SK-N-SH (cell line): Measurements from ENCODE around the gene ST3GAL2. TPM values are rescaled to one million over a fixed set of nuclear protein-coding genes. Genes with fewer than 3 reads are reported as not detected.

Experiments
- CTCF ChIA-PET: fragments of 300-600, 350-600 bp; formaldehyde crosslinking; extraction: SDS; loops from one replicate; lab custom pipeline; 2021; lab: Yijun Ruan, JAX
- POLR2A ChIA-PET: fragments of 350-600 bp; sonication (Branson Sonifier 250); formaldehyde crosslinking; extraction: SDS; loops from one replicate; lab custom pipeline; 2020; ENCODE audit warnings: antibody characterized with exemption, inconsistent platforms; lab: Yijun Ruan, JAX
- DNase-seq: peaks from one replicate; pipeline ENCODE4 v3.0.0; 2012
- H2AFZ ChIP-seq: fragments of 200-600 bp; sonication (generic); 2 replicates; pipeline ENCODE4 v1.8.1; 2016; ENCODE audit warnings: antibody characterized with exemption, mild to moderate bottlenecking, low read depth
- H3F3A ChIP-seq: fragments of 200-600 bp; sonication (generic); replicated peaks from 2 replicates; pipeline ENCODE3; 2016; ENCODE audit warnings: antibody characterized with exemption, mild to moderate bottlenecking; ENCODE audit not compliant: insufficient read depth
- H3K27ac ChIP-seq, 2 experiments: fragments of 200-500 bp in 1 of 2; fragments of 200-600 bp in 1 of 2; sonication (Bioruptor generic) in 1 of 2; sonication (generic), shearing (Covaris generic) in 1 of 2; 2 replicates each; pipeline versions ENCODE4 v1.5.1 to v1.6.1; 2014 to 2016; ENCODE audit warnings: low read depth in 2 of 2, inconsistent platforms in 1 of 2, low read length in 1 of 2, mild to moderate bottlenecking in 1 of 2, mixed read lengths in 1 of 2
- H3K27me3 ChIP-seq: fragments of 200-600 bp; sonication (generic), shearing (Covaris generic); 2 replicates; pipeline ENCODE4 v1.6.1; 2016; ENCODE audit warnings: mixed run types; ENCODE audit not compliant: insufficient read depth
- H3K36me3 ChIP-seq, 2 experiments: fragments of 200-500 bp in 1 of 2; fragments of 200-600 bp in 1 of 2; sonication (Bioruptor generic) in 1 of 2; sonication (generic) in 1 of 2; replicated peaks in 1 of 2; 2 replicates each; pipeline versions ENCODE3 to v1.5.1; 2014 to 2016; ENCODE audit warnings: low read length in 1 of 2, mild to moderate bottlenecking in 1 of 2; ENCODE audit not compliant: insufficient read depth in 2 of 2, control insufficient read depth in 1 of 2
- H3K4me1 ChIP-seq, 2 experiments: fragments of 200-500 bp in 1 of 2; fragments of 200-600 bp in 1 of 2; sonication (Bioruptor generic) in 1 of 2; sonication (generic), shearing (Covaris generic) in 1 of 2; 2 replicates each; pipeline versions ENCODE4 v1.5.1 to v1.6.1; 2014 to 2016; ENCODE audit warnings: low read depth in 1 of 2, low read length in 1 of 2, mixed run types in 1 of 2; ENCODE audit not compliant: insufficient read depth in 2 of 2, control insufficient read depth in 1 of 2
- H3K4me2 ChIP-seq: fragments of 200-600 bp; sonication (generic), shearing (Covaris generic); 2 replicates; pipeline ENCODE4 v1.6.1; 2017; ENCODE audit warnings: mixed run types
- H3K4me3 ChIP-seq, 2 experiments: fragments of 200-500 bp in 1 of 2; fragments of 200-600 bp in 1 of 2; sonication (Bioruptor generic) in 1 of 2; sonication (generic), shearing (Covaris generic) in 1 of 2; 2 replicates each; pipeline versions ENCODE4 v1.5.1 to v1.8.1; 2014 to 2016; ENCODE audit warnings: low read depth in 2 of 2, inconsistent platforms in 1 of 2, low read length in 1 of 2, mild to moderate bottlenecking in 1 of 2, mixed read lengths in 1 of 2, moderate library complexity in 1 of 2
- H3K79me2 ChIP-seq: fragments of 200-600 bp; sonication (generic); 2 replicates; pipeline ENCODE4 v1.8.1; 2017; ENCODE audit warnings: mild to moderate bottlenecking; ENCODE audit not compliant: insufficient read depth
- H3K9ac ChIP-seq: fragments of 200-600 bp; sonication (generic); 2 replicates; pipeline ENCODE4 v1.6.1; 2017; ENCODE audit warnings: mixed run types
- H3K9me2 ChIP-seq: fragments of 200-600 bp; sonication (generic); 2 replicates; pipeline ENCODE4 v1.6.1; 2017; ENCODE audit warnings: mixed run types
- H3K9me3 ChIP-seq: fragments of 200-600 bp; sonication (generic); 2 replicates; pipeline ENCODE4 v1.6.1; 2017; ENCODE audit warnings: mixed run types, mild to moderate bottlenecking, moderate library complexity
- H4K20me1 ChIP-seq: fragments of 200-600 bp; sonication (generic); 2 replicates; pipeline ENCODE4 v1.6.1; 2017; ENCODE audit warnings: mild to moderate bottlenecking, mixed run types; ENCODE audit not compliant: insufficient read depth
- ELF1 ChIP-seq: IDR thresholded peaks from 2 replicates; pipeline ENCODE4 v1.4.0; 2012
- EZH2phosphoT487 ChIP-seq: fragments of 200-600 bp; sonication (generic); IDR thresholded peaks from 2 replicates; pipeline ENCODE4 v1.6.1; 2017; ENCODE audit warnings: low read depth, mixed run types, mild to moderate bottlenecking, antibody characterized with exemption, moderate library complexity, borderline replicate concordance
- FOSL2 ChIP-seq: IDR thresholded peaks from 2 replicates; pipeline ENCODE4 v1.4.0; 2012; ENCODE audit warnings: low read depth, mild to moderate bottlenecking, moderate library complexity, borderline replicate concordance
- GABPA ChIP-seq: IDR thresholded peaks from 2 replicates; pipeline ENCODE4 v1.4.0; 2012; ENCODE audit warnings: low read depth, mild to moderate bottlenecking
- JUND ChIP-seq: IDR thresholded peaks from 2 replicates; pipeline ENCODE4 v1.4.0; 2012
- NFIC ChIP-seq: IDR thresholded peaks from 2 replicates; pipeline ENCODE4 v1.4.0; 2012; ENCODE audit warnings: borderline replicate concordance
- RFX5 ChIP-seq: IDR thresholded peaks from 2 replicates; pipeline ENCODE4 v1.6.1; 2012; ENCODE audit warnings: mild to moderate bottlenecking, improper control_type of control experiment, low read length
- SIN3A ChIP-seq: IDR thresholded peaks from 2 replicates; pipeline ENCODE4 v1.6.1; 2012; ENCODE audit warnings: low read depth, mild to moderate bottlenecking, low read length, moderate library complexity, borderline replicate concordance
- TAF1 ChIP-seq: IDR thresholded peaks from 2 replicates; pipeline ENCODE4 v1.6.1; 2012; ENCODE audit warnings: low read depth, mild to moderate bottlenecking, low read length, moderate library complexity, borderline replicate concordance
- TEAD4 ChIP-seq: IDR thresholded peaks from 2 replicates; pipeline ENCODE4 v1.4.0; 2012; ENCODE audit warnings: mild to moderate bottlenecking, borderline replicate concordance; ENCODE audit not compliant: insufficient read depth
- YY1 ChIP-seq: IDR thresholded peaks from 2 replicates; pipeline ENCODE4 v1.4.0; 2012; ENCODE audit warnings: low read depth, mild to moderate bottlenecking
- WGBS: methylation state at CpG from one replicate; pipeline ENCODE4 v1.1.6; 2017; ENCODE audit warnings: low lambda C conversion rate; 5-methylcytosine and 5-hydroxymethylcytosine counted together
- polyA plus RNA-seq, 3 experiments: library from polyadenylated mRNA; depleted of rRNA; stranded (reverse); fragments of >200 nt; gene quantifications; 2 replicates each; pipeline ENCODE4 v1.2.3, GENCODE V29; 2012
- TF ChIP-seq, protein P1 (sequence below): IDR thresholded peaks from 2 replicates; pipeline ENCODE4; 2012
- TF ChIP-seq, protein P2 (sequence below): IDR thresholded peaks from 2 replicates; pipeline ENCODE4 v1.4.0; 2012; ENCODE audit warnings: low read depth

Gene ST3GAL2
- polyA plus RNA-seq, 1 of the 3 experiments (the other 2 are of a cell fraction): 19.9 TPM

GRCh38 chr16:70380919-70381603, 57.8 kb downstream of the ST3GAL2 start (continued):
- TF ChIP-seq SIN3A: peak; percentile 85; the same call in 1 of the 2 replicates
- TF ChIP-seq, protein P1, sequence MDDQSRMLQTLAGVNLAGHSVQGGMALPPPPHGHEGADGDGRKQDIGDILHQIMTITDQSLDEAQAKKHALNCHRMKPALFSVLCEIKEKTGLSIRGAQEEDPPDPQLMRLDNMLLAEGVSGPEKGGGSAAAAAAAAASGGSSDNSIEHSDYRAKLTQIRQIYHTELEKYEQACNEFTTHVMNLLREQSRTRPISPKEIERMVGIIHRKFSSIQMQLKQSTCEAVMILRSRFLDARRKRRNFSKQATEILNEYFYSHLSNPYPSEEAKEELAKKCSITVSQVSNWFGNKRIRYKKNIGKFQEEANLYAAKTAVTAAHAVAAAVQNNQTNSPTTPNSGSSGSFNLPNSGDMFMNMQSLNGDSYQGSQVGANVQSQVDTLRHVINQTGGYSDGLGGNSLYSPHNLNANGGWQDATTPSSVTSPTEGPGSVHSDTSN: peak; percentile 91
- TF ChIP-seq NFIC: no peak
- TF ChIP-seq GABPA: peak; percentile 81
- TF ChIP-seq TEAD4: no peak
- TF ChIP-seq RFX5: peak; percentile 61
- TF ChIP-seq, all 33 proteins: peak for 14

GRCh38 chr16:70380248-70380918, 58.5 kb downstream of the ST3GAL2 start:
- Histone ChIP-seq H3K27ac (peak overlapping the region; percentile 77 to 85), H3K4me3 (peak overlapping the region; percentile 65 to 72), H3K36me3 (peaks cover 15 to 42% of the 10 kb centered on the region in 2 experiments), H3K9me2 (no peaks in the 10 kb centered on the region), H4K20me1 (no peaks in the 10 kb centered on the region), H3F3A (peaks cover 38% of the 10 kb centered on the region), H3K9ac (peak overlapping the region; percentile 78), H2AFZ (no peak overlapping the region), H3K27me3 (no peaks in the 10 kb centered on the region), H3K4me2 (peak overlapping the region; percentile 95), H3K4me1 (peaks cover 6 to 8% of the 10 kb centered on the region in 2 experiments; a peak in 2 of 4 replicates), H3K79me2 (peaks cover 32% of the 10 kb centered on the region), H3K9me3 (no peaks in the 10 kb centered on the region)
- TF ChIP-seq ELF1 (0 out of 2 replicates have a peak, but pooled peaks have one; percentile 14), YY1 (no peak), JUND (0 out of 2 replicates have a peak, but pooled peaks have one; percentile 3), EZH2phosphoT487 (no peak), FOSL2 (0 out of 2 replicates have a peak, but pooled peaks have one; percentile 7), TAF1 (0 out of 2 replicates have a peak, but pooled peaks have one; percentile 22)
- TF ChIP-seq, protein P1: no peak; the same call in 1 of the 2 replicates
- TF ChIP-seq, protein P2, sequence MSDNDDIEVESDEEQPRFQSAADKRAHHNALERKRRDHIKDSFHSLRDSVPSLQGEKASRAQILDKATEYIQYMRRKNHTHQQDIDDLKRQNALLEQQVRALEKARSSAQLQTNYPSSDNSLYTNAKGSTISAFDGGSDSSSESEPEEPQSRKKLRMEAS: no peak; the same call in 1 of the 2 replicates
- POLR2A ChIA-PET: interaction anchor here (0.5 to 2.8 kb wide), 20 partner anchors 11 to 391 kb away, joined by 3 to 22 read pairs (median 4); partner anchors contain the start of genes FCSK and ST3GAL2
- CTCF ChIA-PET: interaction anchor here (0.5 to 2.4 kb wide), 13 partner anchors 10 to 139 kb away, joined by 3 to 15 read pairs (median 4); partner anchors contain the start of genes FCSK and ST3GAL2
- WGBS: 0% methylated on average over 16 of the region's 31 CpGs
- DNase-seq: peak; percentile 54
